Glutamatergic neuron (in vitro differentiated cells): ENCODE results near the gene THOC3. TPM values are rescaled to one million over a fixed set of nuclear protein-coding genes. Genes with fewer than 3 reads are reported as not detected.
A peak's percentile ranks its signal among the peaks of the same experiment; 100 is the strongest.
"Not testable (repeated sequence)": the region's sequence is repeated elsewhere in the genome, so short reads cannot be mapped to it uniquely, and the experiment has no call there.

Experiments used
- DNase-seq: peaks from one replicate; pipeline ENCODE4 v3.0.0; 2022
- H3K27ac Mint-ChIP-seq: one replicate; pipeline ENCODE4 v1.8.0; 2020; ENCODE audit warnings: mild to moderate bottlenecking, mixed read lengths, inconsistent platforms; ENCODE audit not compliant: unreplicated experiment
- H3K27me3 Mint-ChIP-seq: one replicate; pipeline ENCODE4 v1.8.0; 2020; ENCODE audit warnings: mild to moderate bottlenecking, moderate library complexity, mixed read lengths, inconsistent platforms; ENCODE audit not compliant: unreplicated experiment
- H3K36me3 Mint-ChIP-seq: one replicate; pipeline ENCODE4 v1.8.0; 2020; ENCODE audit warnings: mild to moderate bottlenecking, mixed read lengths, inconsistent platforms; ENCODE audit not compliant: unreplicated experiment
- H3K4me1 Mint-ChIP-seq: one replicate; pipeline ENCODE4 v1.8.0; 2020; ENCODE audit warnings: mild to moderate bottlenecking, low read depth, mixed read lengths, inconsistent platforms; ENCODE audit not compliant: unreplicated experiment
- H3K4me3 Mint-ChIP-seq: one replicate; pipeline ENCODE4 v1.8.0; 2020; ENCODE audit warnings: mild to moderate bottlenecking, mixed read lengths, inconsistent platforms; ENCODE audit not compliant: unreplicated experiment
- H3K9me3 Mint-ChIP-seq: one replicate; pipeline ENCODE4 v1.8.0; 2020; ENCODE audit warnings: mild to moderate bottlenecking, moderate library complexity, mixed read lengths, inconsistent platforms; ENCODE audit not compliant: unreplicated experiment
- long read RNA-seq: library from polyadenylated mRNA; unstranded; transcript quantifications from one replicate; pipeline ENCODE4 v2.0.0, GENCODE V29; 2020; ENCODE audit not compliant: unreplicated experiment
- total RNA-seq: library from RNA; stranded (reverse); fragmentation: NEBNext Ultra II Directional; extraction: Animal tissue kit (Norgen Biotek cat#: 25700); gene quantifications from one replicate; pipeline ENCODE4 v1.2.1, GENCODE V29; 2021; ENCODE audit not compliant: unreplicated experiment

THOC3 gene, protein sequence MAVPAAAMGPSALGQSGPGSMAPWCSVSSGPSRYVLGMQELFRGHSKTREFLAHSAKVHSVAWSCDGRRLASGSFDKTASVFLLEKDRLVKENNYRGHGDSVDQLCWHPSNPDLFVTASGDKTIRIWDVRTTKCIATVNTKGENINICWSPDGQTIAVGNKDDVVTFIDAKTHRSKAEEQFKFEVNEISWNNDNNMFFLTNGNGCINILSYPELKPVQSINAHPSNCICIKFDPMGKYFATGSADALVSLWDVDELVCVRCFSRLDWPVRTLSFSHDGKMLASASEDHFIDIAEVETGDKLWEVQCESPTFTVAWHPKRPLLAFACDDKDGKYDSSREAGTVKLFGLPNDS
- 59.1 TPM for total RNA-seq
- long read RNA-seq, transcript THOC3-201 (6 exons, 1,589 nt), result major isoform, 77 of 84 reads
- long read RNA-seq, partial matches to known transcripts, result 0 of 84 reads
- long read RNA-seq, other reads (novel, unspliced or antisense), result 5 of 84 reads

DNA sequence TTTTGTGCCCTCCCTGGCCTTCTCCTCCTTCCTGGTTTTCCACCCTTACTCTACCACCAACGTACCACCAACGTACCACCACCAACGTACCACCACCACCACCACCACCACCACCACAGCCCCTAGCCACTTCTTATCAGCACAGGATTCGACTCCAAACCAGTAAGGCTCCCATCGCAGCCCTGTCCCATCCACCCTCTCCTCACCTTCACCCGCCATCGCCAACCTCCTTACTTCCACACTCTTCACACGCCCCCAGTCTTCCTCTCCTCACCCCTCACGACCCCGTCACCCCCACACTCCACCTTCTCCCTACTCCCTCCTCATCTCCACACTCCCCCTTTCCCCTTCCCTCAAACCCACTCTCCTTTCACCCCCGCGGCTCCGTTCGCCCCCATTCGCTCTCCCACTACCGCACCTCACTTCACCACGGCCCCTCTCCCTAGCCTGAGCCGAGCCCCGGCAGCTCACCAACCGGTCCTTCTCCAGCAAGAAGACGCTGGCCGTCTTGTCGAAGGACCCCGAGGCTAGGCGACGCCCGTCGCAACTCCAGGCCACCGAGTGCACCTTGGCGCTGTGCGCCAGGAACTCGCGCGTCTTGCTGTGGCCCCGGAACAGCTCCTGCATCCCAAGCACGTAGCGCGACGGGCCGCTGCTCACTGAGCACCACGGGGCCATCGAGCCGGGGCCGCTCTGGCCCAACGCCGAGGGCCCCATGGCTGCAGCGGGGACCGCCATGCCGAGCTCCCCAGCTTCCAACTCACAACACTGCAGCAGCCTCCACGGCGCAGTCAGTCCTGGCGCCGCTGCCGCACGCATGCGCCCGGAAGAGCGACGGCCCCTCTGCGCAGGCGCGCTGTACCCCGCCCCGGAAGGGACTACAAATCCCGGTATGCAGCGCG lies at the start of gene THOC3:
Gene THOC3 (minus strand): TSS at position 845 of the 902 bp plus-strand sequence. CDS start 107 bp downstream, at position 738.
- not testable (repeated sequence) for H3K9me3 Mint-ChIP-seq, H3K36me3 Mint-ChIP-seq, H3K27me3 Mint-ChIP-seq, H3K4me1 Mint-ChIP-seq
- peak within 1 kb of the TSS; percentile 86 for H3K4me3 Mint-ChIP-seq
- peak within 1 kb of the TSS; percentile 68 for H3K27ac Mint-ChIP-seq
- peak; percentile 76 for DNase-seq

DNA sequence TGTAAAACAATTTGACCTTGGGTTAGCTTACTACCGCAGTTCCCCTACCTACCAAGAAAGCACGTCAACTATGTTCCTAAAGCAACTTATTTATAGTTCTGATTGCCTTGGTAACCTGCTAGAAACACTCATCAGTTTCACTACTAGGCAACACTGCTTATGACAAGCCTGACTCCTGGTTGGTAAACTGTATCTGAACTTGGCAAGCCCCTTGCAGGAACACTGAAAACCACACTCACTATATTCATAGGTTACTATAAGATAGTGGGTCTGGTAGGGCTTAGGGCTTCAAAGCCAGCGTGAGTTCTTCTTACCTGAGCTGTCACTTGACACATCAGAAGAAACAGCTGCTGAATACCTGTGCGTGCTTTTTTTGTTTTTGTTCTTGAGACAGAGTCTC lies 49.2 kb upstream of the THOC3 start:
- H3K9me3 Mint-ChIP-seq, DNase-seq, H3K27me3 Mint-ChIP-seq, H3K36me3 Mint-ChIP-seq, H3K27ac Mint-ChIP-seq, H3K4me3 Mint-ChIP-seq, H3K4me1 Mint-ChIP-seq: not testable (repeated sequence)

DNA sequence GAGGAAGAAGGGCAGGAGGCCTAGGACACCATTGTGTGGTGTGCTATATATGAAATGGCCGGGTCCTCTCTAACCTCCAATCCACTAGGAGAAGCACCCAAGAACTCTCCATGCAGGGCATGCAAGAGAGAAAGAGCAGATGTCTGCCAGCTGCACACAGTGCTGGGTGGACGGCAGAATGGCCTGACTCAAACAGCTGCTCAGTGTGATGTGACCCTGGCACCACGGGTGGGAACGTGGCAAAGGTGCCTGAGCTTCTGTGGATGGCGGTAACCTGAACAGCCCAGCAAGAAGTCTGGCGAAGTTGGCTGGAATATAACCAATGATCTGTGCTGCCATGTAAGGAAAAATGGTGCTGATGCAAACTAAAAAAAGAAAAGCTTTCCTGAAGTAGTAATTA lies 46.2 kb upstream of the THOC3 start:
- H3K9me3 Mint-ChIP-seq, H3K4me3 Mint-ChIP-seq, DNase-seq: not testable (repeated sequence)

DNA sequence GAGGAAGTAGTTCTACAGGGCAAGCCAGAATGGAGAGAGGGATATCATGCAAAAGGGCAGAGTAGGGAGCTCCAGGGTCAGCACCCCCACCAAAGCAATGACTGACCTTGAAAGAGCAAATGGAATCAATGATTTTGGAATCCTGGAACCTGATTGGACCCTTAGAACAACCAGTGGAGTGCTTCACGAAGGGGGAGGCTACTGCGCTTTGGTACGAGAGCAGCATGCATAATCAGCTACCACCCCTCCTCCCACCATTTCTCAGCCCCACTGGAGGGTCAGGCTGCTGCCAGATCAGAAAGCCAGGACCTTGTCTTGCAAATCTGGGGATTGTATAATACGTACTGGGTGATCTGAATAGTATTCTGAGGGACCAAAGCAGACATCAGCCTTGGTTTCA lies 43.0 kb upstream of the THOC3 start:
- H3K9me3 Mint-ChIP-seq, DNase-seq, H3K4me1 Mint-ChIP-seq, H3K4me3 Mint-ChIP-seq, H3K27ac Mint-ChIP-seq, H3K36me3 Mint-ChIP-seq, H3K27me3 Mint-ChIP-seq: not testable (repeated sequence)

More for the DNA sequence above, 46.2 kb upstream of the THOC3 start:
- H3K36me3 Mint-ChIP-seq, H3K4me1 Mint-ChIP-seq, H3K27ac Mint-ChIP-seq, H3K27me3 Mint-ChIP-seq: not testable (repeated sequence)

DNA sequence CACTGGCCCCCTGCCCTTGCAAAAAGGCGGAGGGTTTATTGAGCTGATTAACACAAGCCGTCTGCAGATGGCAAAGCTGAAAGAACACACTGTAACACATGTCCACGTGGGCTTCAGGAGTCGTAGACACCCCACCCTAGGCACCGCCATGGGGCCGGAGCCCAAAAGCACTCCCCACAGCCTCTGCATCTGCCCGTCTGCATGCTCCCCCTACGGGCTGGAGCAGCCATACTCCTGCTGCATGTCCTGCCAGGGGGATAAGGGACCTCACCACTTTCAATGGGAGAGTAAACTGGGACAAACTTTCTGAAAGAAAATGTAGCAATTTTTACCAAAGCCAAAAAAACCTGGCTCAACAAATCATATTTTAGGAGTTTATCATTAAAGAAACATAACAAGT lies 42.1 kb upstream of the THOC3 start:
- H3K4me3 Mint-ChIP-seq, H3K4me1 Mint-ChIP-seq, H3K9me3 Mint-ChIP-seq, DNase-seq, H3K36me3 Mint-ChIP-seq, H3K27me3 Mint-ChIP-seq, H3K27ac Mint-ChIP-seq: not testable (repeated sequence)

DNA sequence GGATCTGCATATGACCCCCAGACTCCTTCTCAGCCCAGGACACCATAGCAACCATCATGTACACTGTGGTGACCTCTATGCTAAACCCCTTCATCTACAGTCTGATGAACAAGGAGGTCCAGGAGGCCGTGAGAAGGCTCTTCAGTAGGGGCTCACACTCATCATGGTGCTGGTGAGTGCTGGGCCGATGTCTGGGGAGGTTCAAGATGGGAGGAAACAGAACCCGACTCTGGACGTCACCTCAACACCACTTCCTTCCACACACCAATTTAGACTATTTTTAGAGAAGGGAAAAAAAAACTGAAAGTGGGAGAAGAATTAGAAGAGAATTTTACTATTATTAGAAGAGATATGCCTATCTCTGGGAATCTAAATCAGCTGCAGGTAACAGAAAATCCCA lies 39.1 kb upstream of the THOC3 start:
- H3K27me3 Mint-ChIP-seq, H3K9me3 Mint-ChIP-seq, H3K4me3 Mint-ChIP-seq, DNase-seq, H3K36me3 Mint-ChIP-seq, H3K27ac Mint-ChIP-seq, H3K4me1 Mint-ChIP-seq: not testable (repeated sequence)

DNA sequence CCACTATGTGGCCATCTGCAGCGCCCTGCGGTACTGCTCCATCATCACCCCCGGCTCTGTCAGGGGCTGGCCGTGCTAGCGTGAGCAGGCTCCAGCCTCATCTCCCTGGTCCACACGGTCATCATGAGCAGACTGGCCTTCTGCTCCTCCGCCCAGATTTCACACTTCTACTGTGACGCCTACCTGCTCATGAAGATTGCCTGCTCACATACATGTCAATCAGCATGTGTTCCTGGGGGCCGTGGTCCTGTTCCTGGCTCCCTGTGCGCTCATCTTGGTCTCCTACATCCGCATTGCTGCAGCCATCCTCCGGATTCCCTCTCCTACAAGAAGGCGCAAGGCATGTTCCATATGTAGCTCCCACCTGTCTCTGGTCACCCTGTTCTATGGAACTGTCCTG lies 38.7 kb upstream of the THOC3 start:
- H3K27me3 Mint-ChIP-seq, DNase-seq, H3K27ac Mint-ChIP-seq, H3K4me1 Mint-ChIP-seq, H3K9me3 Mint-ChIP-seq, H3K4me3 Mint-ChIP-seq, H3K36me3 Mint-ChIP-seq: not testable (repeated sequence)

DNA sequence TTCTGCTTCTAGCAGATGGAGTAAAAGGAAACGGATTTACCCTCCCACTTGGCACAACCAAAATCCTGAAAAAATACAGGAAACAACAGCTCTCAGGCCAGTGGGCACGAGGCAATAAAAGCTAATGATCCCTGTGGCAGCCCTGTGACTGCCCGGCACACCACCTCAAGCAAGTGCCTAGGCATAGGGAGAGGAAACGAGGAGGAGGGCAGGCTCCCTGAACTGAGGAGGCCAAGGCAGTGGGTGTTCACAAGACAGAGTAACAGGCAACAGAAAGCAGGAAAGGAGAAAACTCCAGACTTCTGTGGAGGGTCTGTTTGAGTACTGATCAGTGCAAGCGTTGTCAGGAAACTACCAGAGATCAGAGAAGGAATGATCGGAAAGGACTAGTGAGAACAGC lies 29.9 kb upstream of the THOC3 start:
- H3K9me3 Mint-ChIP-seq, H3K36me3 Mint-ChIP-seq, H3K27ac Mint-ChIP-seq, H3K4me3 Mint-ChIP-seq, H3K4me1 Mint-ChIP-seq, H3K27me3 Mint-ChIP-seq, DNase-seq: not testable (repeated sequence)

DNA sequence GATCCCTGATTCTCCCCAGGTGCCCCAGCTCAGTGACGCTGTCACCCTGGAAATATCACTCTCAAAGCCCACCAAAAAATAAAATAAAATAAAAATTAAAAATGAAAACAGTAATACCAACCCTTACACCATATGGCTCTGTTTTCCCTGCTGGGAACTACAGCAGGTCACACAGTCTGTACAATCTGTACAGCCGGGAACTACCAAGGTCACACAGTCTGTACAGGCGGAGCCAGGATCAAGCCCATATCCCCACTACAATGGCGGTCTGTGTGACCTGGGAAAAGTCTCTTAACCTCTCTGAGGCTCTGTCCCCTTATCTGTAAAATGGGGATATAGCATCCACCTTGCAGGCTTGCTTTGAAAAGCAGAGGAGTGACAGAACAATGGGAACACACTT lies 29.4 kb upstream of the THOC3 start:
- not testable (repeated sequence) for H3K27me3 Mint-ChIP-seq, DNase-seq, H3K9me3 Mint-ChIP-seq, H3K36me3 Mint-ChIP-seq, H3K4me1 Mint-ChIP-seq, H3K4me3 Mint-ChIP-seq, H3K27ac Mint-ChIP-seq

DNA sequence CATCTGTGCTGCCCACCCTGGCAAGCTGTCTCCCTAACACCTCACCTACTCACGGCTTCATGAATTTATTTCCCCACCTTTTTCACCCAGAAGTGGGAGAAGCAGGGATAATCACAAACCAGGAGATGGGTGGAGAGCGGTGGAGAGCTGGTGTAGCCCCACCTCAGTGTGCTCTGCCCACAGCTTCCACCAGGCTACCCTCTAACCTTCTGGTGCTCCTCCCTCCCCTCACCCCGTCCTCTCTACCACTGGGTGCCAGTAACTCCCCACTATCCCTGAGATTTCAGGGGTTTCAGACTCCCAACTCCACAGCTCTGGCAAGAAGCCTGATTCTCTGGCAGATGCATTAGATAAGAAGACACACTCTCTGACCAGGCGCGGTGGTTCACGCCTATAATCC lies 28.7 kb upstream of the THOC3 start:
- H3K36me3 Mint-ChIP-seq, H3K4me1 Mint-ChIP-seq, H3K4me3 Mint-ChIP-seq, H3K9me3 Mint-ChIP-seq, H3K27ac Mint-ChIP-seq, DNase-seq, H3K27me3 Mint-ChIP-seq: not testable (repeated sequence)

DNA sequence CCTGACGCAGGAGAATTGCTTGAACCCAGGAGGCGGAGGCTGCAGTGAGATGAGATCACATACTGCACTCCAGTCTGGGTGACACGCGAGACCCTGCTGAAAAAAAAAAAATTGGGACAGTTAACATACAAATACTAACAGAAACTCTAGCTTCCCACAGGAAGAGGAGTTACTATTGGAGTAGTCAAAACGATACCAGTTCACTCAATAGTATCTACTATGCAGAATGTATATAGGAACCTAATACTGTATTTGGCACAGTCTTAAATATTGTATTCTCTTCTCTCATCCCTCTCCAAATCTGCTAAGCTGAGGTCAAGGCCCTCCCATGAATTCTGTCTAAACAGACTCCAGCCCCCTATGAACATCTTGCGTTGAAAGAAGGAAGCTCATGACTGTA lies 27.4 kb upstream of the THOC3 start:
- not testable (repeated sequence) for H3K9me3 Mint-ChIP-seq, DNase-seq, H3K27me3 Mint-ChIP-seq, H3K4me1 Mint-ChIP-seq, H3K36me3 Mint-ChIP-seq, H3K27ac Mint-ChIP-seq, H3K4me3 Mint-ChIP-seq

DNA sequence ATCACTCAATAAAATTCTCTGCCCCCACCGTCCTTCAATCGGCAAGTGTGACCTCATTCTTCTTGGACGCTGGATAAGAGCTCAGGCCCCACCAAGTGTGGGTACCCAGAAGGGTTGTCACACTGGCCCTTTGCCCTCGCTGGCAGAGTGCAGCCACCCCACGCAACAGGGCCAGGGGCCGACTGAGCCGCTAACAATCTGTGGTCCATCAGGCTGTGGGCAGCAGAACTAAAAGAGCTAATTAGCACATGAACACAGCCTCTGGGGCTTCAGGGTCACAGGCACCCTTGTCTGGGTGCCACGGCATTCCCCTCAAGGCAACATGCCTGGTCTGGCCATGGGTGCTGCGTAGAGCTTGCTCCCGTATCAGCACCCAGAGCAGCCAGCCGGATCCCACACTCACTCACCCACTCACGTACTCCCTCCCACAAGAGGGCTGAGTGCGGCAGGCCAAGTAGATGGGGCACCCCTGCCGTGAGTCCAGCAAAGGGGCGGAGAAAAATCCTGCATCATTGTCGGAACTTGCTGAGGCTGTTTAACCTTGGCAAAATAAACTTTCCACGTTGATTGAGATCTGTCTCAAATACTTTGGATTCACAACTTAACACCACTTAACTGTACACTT lies 11.4 kb upstream of the THOC3 start:
- H3K9me3 Mint-ChIP-seq, H3K36me3 Mint-ChIP-seq, H3K4me3 Mint-ChIP-seq, DNase-seq, H3K27me3 Mint-ChIP-seq, H3K27ac Mint-ChIP-seq, H3K4me1 Mint-ChIP-seq: not testable (repeated sequence)
